ENCODE measurements around the gene ZNF12.
"Not testable (repeated sequence)": the region's sequence is repeated elsewhere in the genome, so short reads cannot be mapped to it uniquely, and the experiment has no call there.

The ZNF12 gene

DNA sequence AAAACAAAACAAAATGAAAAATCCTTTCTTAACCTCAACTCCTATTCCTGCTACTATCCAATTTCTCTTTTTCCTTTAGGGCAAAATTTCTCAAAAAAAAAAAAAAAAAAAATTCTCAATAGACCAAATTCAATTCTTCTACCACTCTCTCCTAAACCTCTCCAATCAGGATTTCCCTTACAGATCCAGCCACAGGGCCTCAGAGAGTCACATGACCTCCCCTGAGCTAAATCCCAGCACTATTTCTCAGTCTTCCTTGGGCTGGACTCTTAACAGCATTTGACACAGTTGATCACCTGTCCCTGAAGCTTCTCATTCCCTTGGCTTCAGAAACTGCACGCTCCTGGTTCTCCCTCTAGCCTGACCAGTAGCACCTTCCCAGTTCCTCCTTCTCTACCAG is 4.9 kb downstream of the ZNF12 start:
- DNase-seq (ENCODE audit: low spot score) = no peak
- no peak overlapping the region for H3K4me3 ChIP-seq
- no peak overlapping the region for H3K27ac ChIP-seq
- TF ChIP-seq, protein P1, sequence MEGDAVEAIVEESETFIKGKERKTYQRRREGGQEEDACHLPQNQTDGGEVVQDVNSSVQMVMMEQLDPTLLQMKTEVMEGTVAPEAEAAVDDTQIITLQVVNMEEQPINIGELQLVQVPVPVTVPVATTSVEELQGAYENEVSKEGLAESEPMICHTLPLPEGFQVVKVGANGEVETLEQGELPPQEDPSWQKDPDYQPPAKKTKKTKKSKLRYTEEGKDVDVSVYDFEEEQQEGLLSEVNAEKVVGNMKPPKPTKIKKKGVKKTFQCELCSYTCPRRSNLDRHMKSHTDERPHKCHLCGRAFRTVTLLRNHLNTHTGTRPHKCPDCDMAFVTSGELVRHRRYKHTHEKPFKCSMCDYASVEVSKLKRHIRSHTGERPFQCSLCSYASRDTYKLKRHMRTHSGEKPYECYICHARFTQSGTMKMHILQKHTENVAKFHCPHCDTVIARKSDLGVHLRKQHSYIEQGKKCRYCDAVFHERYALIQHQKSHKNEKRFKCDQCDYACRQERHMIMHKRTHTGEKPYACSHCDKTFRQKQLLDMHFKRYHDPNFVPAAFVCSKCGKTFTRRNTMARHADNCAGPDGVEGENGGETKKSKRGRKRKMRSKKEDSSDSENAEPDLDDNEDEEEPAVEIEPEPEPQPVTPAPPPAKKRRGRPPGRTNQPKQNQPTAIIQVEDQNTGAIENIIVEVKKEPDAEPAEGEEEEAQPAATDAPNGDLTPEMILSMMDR (IDR thresholded peaks at IDR 0.05) = no peak

DNA sequence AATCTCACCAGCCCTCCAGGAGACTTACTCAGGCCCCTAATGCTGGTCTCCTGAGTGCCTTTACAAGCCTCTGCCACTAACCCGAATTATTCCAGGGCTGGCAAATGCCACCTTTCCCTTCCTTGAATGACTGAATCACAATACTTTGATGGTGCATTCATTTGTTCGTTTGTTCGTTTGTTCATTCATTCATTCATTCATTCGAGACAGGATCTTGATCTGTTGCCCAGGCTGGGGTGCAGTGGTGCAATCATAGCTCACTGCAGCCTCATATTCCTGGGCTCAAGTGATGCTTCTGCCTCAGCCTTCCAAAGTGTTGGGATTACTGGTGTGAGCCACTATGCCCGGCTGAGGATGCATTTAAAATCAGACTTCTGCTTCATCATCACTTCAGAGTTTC is 6.0 kb downstream of the ZNF12 start:
- Histone ChIP-seq H3K27ac (no peak overlapping the region), H3K4me3 (no peak overlapping the region)
- TF ChIP-seq, protein P1 (IDR thresholded peaks at IDR 0.05) = no peak
- no peak for DNase-seq (ENCODE audit: low spot score)

DNA sequence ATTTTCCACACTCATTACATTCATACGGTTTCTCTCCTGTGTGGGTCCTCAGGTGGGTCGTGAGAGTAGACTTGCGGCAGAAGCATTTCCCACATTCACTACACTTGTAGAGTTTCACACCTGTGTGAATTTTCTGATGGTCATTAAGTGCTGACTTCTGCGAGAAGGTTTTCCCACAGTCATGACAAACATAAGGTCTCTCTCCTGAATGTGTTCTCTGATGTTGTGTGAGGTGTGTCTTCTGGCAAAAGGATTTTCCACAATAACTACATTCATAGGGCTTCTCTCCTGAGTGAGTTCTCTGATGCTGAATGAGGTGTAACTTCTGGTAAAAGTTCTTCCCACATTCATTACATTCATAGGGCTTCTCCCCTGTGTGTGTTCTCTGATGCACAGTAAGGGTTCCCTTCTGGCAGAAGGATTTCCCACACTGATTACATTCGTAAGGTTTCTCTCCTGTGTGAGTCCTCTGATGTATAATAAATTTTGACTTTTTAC is 15.1 kb downstream of the ZNF12 start:
- DNase-seq (ENCODE audit: low spot score) = no peak
- TF ChIP-seq, protein P1 (IDR thresholded peaks at IDR 0.05) = no peak
- no peak overlapping the region for H3K27ac ChIP-seq
- H3K4me3 ChIP-seq = peak overlapping the region; percentile 38

DNA sequence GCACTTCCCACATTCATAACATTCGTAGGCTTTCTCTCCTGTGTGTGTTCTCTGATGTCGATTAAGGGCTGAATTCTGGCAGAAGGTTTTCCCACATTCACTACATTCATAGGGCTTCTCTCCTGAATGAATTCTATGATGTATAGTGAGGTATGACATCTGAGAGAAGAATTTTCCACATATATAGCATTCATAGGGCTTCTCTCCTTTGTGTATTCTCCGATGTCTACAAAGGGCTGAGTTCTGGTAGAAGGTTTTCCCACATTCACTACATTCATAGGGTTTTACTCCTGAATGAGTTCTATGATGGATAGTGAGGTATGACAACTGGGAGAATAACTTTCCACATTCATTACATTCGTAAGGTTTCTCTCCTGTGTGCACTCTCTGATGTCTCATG is 15.6 kb downstream of the ZNF12 start:
- Histone ChIP-seq H3K4me3 (peak overlapping the region; percentile 38), H3K27ac (no peak overlapping the region)
- TF ChIP-seq, protein P1 (IDR thresholded peaks at IDR 0.05) = no peak
- no peak for DNase-seq (ENCODE audit: low spot score)

DNA sequence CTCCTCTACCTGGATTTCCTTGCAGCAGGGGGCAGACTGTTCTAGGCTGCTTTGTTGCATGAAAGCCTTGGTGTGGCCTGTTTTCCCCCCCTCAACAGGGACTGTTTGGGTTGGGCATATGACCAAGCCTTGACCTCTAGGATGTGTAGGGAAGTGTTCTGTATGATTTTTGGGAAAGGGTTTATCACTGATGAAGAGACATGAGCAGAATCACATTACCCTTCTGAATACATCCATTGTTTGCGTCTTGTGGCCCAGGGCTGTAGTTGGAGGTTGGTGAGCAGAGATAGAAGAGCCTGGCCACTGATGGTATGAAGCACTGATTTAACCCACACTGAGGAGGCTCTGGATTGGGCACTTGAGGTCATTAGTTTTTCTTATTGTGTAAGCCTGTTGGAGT is 26.6 kb downstream of the ZNF12 start:
- no peak overlapping the region for H3K27ac ChIP-seq
- H3K4me3 ChIP-seq = no peak overlapping the region
- TF ChIP-seq, protein P1 (IDR thresholded peaks at IDR 0.05) = no peak
- no peak for DNase-seq (ENCODE audit: low spot score)

DNA sequence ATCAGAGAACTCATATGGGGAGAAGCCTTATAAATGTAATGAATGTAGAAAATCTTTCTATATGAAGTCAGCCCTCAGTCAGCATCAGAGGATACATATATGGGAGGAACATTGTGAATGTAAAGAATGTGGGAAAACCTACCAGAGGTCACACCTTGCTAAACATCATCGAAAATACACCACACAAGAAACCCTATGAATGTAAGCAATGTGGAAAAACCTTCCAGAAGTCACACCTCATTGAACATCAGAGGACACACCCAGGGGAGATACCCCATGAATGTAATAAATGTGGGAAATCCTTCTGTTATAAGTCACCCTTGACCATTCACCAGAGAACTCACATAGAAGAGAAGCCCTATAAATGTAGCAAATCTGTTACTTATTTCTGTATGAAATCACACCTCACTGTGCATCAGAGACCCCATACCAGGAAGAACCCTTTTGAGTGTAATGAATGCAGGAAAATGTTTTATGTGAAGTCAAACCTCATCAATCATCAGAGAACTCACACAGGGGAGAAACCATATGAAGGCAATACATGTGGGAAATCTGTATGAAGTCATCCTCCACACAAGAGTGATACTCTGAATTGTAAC is 30.8 kb downstream of the ZNF12 start:
- TF ChIP-seq, protein P1 (IDR thresholded peaks at IDR 0.05) = no peak
- Histone ChIP-seq H3K4me3 (no peak overlapping the region), H3K27ac (no peak overlapping the region)
- no peak for DNase-seq (ENCODE audit: low spot score)

DNA sequence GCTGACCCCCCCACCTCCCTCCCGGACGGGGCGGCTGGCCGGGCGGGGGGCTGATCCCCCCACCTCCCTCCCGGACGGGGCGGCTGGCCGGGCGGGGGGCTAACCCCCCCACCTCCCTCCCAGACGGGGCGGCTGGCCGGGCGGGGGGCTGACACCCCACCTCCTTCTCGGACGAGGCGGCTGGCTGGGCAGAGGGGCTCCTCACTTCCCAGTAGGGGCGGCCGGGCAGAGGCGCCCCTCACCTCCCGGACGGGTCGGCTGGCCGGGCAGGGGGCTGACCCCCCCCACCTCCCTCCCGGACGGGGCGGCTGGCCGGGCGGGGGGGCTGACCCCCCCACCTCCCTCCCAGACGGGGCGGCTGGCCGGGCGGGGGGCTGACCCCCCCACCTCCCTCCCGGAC is 35.9 kb downstream of the ZNF12 start:
- DNase-seq (ENCODE audit: low spot score); H3K4me3 ChIP-seq; H3K27ac ChIP-seq: not testable (repeated sequence)

Measured in coronary artery (tissue), 2 donors.